Measurements from ENCODE around the gene COMTD1.

The COMTD1 gene

DNA sequence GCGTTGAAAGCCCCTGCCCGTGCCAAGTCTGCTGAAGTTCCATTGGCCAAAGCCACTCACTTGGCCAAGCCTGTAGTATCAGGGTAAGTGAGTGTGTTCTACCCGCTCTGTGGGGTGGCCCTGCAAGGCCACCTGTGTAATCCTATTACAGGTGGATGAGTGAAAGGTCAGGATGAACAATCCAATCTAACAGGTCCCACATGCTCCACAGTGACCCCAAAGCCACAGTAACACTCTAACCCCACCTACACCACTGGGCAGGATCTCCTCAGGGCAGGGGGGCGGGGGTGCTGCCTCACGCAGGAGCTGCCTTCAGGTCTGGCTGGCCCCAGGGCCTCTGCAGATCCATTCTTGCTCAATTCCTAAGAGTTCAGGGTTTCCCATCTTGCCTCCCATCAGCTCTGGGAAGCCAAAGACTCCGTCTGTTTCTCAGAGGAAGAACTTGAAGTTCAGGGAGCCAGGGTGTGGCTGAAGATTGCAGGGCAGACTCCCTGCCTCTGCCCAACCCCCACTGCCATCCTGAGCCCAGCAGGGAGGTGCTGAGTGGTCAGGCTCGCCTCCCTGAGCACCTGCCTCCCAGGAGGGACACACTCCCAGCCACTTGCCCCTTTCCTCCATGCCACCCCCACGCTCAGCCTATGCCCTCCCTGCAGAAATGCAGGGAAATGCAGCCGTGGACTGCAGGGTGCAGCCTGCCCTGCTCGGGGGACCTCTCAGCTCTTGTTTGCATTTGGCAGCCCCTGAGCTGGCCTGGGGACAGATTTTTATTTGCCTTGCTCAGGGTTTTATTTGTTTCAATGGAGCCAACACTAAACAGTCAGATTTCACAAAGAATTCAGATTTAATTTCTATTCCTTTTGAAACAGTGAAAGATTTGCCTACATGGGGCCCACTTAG is 9.8 kb upstream of the COMTD1 start:
- DNase-seq (ENCODE audit: low read depth in 3 of 3, low spot score in 1 of 3): no peak

DNA sequence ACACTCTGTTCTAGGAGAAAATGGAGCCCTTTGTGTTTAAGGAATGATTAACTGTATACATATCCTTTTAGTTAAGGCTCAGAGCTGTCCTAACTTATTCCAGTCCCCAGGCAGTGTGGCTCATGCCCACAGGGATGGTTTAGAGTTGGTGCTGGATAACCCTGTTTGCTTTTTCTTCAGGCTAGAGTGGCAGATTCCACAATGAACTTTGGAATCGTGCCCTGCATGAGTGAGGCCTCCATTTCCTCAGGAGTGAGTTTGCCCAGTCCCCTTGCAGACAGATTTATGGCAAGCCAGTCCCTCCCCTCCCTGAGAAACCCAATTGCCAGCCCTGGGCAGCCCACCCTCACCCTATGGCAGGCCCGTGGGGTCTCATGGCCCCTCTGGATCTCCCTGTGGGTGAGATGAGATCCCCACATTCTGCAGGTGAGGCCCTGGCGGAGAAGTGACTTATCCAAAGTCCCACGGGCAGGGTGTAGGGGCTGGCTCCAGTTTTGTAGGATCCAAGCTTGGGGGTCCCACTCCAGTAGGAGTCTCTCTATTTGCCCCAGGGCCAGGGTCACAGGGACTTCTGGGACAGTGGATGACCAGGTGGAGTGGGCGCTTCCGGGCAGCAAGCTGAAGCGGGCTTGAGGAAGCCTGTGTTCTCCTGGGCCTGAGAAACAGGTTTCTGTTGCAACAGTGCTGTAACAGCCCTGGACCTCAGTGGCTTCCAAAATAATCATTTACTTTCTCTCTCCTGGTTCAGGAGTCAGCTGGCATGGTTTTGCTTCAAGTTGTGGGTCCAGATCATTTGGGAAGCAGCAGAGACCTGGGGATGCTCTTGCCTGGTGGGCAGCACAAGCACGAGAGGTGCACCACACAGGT is 9.0 kb upstream of the COMTD1 start:
- no peak for DNase-seq (ENCODE audit: low read depth in 3 of 3, low spot score in 1 of 3)

DNA sequence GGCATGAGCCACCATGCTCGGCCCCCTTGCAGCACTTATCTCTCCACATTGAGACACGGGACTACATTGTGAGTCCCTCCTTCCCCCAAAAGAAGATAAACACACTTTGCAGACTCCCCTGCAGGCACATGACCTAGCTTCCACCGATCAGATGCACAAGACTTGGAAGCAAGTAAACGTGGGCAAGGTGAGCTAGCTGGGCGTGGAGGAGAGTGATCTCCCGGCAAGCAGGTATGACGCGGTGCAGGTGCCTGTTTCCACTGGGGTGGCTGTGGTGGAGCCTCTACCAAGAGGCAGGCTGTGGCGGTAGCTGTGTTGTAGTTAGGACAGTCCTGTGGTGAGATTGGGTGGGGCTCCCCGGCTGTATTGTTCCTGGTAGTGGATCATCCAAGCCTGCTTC is 7.7 kb upstream of the COMTD1 start:
- no peak for DNase-seq (ENCODE audit: low read depth in 3 of 3, low spot score in 1 of 3)

DNA sequence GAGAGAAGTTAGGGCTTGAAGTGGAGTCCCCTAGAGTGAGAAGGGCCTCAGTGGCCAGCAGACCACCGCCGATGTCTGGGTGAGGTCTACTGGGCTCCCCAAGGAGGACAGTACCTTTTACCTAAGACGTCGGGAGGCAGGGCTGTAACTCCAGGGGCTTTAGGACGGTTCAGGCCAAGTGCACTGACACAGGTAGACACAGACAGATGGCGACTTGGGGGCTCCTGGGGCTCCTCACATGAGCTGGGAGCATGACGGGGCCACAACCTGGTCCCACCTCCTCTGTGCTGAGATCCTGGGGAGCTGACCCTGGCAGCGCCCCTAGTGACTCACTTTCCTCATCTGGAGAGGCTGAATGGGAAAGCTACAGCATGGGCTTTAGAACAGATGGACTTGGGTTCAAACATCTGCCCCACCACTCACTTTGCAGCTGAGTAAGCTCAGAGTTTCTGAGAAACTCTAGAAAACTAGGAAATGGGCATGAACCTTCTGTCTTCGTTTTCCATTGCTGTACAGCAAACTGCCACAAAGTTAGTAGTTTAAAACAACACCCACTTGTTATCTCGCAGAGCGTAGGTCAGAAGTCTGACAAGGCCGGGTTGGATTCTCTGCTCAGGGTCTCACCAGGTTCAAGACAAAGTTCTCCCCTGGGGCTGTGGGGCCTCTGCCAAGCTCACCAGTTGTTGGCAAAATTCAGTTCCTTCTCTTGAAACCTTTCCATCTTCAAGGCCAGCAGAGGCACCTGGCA is 4.7 kb upstream of the COMTD1 start:
- DNase-seq (ENCODE audit: low read depth in 3 of 3, low spot score in 1 of 3): no peak

- DNase-seq (ENCODE audit: low read depth in 3 of 3, low spot score in 1 of 3): no peak
Measured at GRCh38 chr10:75239096-75239790, 3.5 kb upstream of the COMTD1 start.

DNA sequence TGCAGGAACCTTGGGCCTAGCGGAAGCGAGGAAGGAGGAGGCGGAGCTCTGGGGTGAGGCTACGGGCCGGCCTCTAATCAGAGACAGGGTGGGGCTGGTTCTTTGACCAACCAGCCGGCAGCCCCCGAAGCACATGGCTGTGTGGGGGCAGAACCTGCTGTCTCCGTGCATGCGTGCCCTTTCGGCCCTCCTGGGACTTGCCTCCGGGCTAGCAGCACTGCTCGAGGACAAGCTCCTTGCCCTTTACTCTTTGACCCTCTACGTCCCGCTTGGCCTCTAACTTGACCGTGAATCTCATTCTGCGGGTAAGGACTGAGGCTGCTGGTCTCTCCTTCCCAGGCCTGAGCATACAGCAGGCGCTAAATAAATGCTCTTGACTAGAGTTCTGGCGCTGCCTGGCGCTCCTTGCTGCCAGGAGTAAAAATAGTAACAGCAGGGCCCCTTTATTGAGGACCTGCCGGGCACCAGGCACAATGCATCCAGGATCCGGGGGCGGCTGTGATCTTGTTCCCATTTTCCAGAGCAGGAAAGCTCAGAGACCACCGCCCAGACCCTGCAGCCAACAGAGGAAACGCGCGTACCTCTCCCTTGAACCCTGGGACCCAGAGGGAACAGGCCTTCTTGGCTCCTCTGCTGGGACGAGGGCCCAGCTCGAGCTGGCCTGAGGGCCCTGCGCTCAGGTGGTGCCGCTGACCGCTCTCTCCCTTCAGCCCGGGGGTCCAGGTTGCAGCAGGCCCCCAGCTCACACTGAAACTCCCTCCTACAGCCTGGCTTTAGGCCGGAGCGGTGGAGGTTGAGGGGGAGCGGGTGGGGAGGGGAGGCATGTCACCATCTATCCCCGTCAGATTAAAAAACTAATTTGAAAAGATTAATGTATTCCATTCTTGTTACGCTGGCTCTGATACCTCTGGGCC is 2.7 kb upstream of the COMTD1 start:
- no peak for DNase-seq (ENCODE audit: low read depth in 3 of 3, low spot score in 1 of 3)

- DNase-seq (ENCODE audit: low read depth in 3 of 3, low spot score in 1 of 3): no peak
Measured at GRCh38 chr10:75236178-75236825, 545 bp upstream of the COMTD1 start.

DNA sequence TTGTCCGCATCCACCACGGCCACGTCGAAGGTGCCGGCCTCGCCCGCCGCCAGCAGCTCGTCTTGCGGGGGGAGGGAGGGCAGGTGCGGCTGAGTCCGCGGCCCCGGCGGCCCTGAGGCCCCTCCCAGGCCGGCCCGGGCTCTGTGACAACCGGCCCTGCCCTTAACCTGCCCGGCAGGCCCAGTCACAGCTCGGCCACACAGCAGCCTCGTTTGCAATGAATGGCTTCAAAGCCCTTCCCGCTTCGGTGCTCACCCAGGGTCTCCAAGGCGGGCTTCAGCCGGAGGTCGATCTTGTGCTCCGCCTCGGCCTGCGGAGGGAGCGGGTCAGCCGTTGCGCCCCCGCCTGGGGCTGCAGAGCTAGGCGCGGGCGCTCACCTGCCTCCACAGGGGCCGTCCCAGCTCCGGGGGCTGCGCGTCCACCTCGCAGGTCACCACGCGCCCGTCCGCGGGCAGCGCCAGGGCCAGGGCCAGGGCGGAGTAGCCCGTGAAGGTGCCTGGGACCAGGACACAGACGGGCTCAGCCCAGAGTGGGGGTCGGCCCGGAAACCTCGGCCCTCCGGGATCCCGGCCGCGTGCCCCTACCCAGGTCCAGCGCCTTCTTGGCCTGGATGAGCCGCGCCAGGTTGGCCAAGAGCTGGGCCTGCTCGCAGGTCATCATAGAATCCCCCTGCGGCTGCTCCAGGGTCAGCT is 928 bp downstream of the COMTD1 start:
- DNase-seq (ENCODE audit: low read depth in 3 of 3, low spot score in 1 of 3): peak in 1 of 3 donors; percentile 21

DNA sequence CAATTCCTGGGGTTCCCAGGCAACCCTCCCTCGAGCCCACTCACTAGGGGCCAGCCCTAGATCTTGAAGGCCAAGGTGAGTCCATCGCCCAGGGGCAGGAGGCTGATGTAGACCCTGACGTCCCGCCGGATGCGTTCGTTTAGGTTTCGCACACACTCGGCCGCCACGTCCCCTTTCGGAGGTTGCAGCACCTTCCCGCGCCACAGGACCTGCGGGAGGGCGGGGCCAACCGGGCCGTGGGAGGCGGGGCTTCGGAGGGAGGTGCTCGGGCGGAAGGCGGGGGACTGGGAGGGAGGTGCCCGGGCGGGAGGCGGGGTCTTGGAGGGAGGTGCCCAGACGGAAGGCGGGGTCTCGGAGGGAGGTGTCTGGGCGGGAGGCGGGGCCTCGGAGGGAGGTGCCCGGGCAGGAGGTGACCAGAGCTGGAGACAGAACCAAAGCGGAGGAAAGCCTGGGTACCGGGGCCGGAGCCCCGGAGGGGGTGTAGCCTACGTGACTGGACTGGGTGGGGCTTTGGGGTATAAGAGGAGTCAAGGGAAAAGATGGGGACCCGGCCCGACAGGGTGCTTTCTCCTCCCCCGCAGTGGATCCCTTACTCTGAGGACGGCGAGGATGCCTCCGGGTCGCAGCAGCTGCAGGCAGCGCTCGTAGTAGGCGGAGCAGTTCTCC is 1.6 kb downstream of the COMTD1 start:
- DNase-seq (ENCODE audit: low read depth in 3 of 3, low spot score in 1 of 3): peak; percentile 96 to 98 (median 97)

DNA sequence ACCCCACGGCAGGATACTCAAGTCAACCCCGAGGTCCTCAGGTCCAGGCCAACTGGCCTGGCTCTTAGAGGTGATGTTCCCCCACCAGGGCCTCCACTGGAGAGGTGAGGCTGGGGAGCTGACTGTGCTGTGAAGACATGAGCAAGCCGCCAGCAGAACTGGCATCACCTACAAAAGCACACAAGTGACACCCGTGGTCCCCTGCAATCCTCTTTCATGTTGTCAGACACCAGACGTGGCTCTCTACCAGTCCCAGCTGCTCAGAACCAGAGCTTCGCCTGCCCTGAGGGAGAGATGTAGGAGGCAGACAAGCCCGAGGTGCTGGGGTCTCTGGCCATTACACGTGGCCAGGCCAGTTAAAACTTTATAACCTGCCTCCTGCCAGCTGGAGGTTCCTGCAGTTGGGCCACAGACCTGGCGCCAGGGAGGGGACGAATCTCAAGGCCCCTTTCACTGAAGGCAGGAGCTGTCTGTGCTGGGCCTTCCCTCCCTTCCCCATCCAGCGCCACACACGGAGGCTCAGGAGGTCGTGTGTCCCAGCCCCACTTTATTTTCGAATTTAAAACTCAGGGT is 2.2 kb downstream of the COMTD1 start:
- DNase-seq (ENCODE audit: low read depth in 3 of 3, low spot score in 1 of 3): no peak

DNA sequence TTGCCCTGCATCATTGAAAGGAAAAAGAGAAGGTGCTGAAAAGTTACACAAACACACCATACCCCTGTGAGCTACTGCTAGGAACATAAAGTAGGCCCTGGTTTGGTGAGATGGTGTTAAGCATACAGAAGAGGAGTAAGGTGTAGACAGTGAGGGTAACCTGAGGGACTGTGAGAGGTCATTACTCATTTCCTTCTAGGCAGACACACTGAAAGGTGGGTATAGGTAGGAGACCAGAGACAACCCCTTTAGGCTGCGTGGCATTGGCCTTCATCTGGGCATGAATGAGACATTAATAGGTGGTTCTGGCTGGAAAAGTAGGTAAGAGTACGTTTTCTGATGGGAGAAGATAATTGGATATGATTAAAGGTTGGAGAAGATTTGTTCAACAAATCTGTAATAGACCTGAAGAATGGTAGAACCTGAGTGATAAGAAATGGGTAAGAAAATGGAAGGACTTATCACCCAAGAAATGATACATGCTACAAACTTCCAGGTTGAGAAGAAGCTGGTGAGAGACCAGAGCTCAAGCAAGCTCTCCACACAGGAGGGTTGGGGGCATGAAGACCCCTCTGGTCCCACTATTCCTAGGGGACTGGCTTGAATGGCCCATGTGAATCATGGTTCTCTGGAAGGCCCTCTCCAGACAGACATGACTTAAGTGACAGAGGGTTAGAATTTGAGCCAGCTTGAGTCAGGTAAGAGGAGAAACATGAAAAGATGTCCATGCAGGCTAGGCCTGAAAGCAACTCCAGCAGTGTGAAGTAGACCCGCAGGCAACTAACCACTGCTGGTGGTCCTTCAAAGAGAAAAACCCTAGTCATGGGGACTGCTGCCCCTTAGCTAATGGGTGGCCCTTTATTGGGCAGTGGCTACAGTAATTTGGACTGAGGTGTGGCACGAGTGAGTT is 3.8 kb downstream of the COMTD1 start:
- no peak for DNase-seq (ENCODE audit: low read depth in 3 of 3, low spot score in 1 of 3)

DNA sequence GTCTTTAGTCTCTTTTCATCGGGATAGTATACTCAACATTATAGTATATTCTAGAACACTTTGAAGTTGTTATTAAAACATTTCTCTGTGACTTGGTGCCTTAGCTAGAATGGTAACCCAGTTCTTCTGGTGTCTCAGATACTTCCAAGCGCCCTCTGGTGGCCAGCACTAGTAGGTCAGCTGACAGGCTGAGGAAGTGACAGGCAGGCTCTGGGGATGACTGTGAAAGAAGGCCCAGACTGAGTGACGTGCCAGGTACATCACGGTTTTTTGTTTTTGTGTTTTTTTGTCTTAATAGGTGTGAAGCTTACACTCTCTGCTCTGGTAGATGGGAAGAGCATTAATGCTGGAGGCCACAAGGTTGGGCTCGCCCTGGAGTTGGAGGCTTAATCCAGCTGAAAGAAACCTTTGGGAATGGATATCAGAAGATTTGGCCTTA is 5.1 kb downstream of the COMTD1 start:
- peak; percentile 84 to 87 (median 85) for DNase-seq (ENCODE audit: low read depth in 3 of 3, low spot score in 1 of 3)

DNA sequence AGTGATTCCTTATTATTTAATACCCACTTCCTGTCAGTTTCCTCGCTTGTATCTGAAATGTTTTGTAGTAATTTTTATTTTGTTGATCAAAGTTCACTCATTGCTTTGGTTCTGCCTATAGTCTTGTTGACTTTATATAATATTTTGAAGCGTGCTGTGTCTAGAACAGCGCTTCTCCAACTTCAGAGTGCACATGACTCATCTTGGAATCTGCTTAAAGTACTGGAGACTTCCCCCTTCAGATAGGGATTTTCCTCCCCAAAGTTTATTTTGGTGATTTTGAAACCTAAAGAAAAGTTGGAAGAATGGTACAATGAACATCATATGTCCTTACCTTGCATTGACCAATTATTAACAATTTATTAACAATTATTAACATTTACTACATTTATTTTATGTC is 5.8 kb downstream of the COMTD1 start:
- no peak for DNase-seq (ENCODE audit: low read depth in 3 of 3, low spot score in 1 of 3)

GRCh38 chr10:75228834-75229233 is 6.9 kb downstream of the COMTD1 start:
- DNase-seq (ENCODE audit: low read depth in 3 of 3, low spot score in 1 of 3): no peak

DNA sequence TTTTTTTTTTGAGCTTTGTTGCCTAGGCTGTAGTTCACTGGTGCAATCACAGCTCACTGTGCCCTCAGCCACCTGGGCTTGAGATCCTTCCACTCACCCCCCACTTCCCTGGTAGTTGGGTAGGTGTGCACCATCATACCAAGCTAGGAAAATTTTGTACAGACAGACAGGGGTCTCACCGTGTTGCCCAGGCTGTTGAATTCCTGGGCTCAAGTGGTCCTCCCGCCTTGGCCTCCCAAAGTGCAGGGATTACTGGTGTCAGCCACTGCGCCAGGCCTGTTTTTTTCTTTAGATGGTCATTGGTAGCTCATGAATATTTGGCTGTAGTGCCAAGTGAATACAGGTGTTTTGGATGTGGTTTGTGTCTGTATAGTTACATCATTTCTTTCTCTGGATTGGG is 7.5 kb downstream of the COMTD1 start:
- DNase-seq (ENCODE audit: low read depth in 3 of 3, low spot score in 1 of 3): no peak

- DNase-seq (ENCODE audit: low read depth in 3 of 3, low spot score in 1 of 3): no peak
Measured at GRCh38 chr10:75226656-75227055, 9.1 kb downstream of the COMTD1 start.

GRCh38 chr10:75226095-75226494 is 9.7 kb downstream of the COMTD1 start:
- no peak for DNase-seq (ENCODE audit: low read depth in 3 of 3, low spot score in 1 of 3)
